ENCODE results near the gene NELFCD. TPM values are rescaled to one million over a fixed set of nuclear protein-coding genes. Genes with fewer than 3 reads are reported as not detected.

Gene NELFCD
- total RNA-seq, 4 donors from 2014 or later, result 15.9 to 66.6 (median 41.3) TPM

DNA sequence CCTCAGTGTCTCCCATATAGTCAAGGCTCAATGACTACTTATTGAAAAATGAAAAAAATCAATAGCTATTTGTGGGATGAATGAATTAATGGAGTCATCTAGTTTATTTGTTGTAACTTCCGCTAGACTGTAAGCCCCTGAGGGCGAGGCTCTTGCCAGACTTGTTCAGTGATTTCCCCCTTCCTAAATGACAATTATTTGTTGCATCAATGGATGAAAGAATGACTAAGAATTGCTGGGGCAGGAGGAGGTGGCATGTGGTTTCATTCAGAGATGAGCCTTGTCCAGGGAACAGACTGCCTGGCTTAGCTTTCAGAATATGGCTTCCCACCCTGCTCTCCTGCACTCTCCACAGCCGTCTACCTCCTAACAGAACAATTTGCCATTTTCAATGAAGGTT, 62.6 kb downstream of the NELFCD start:
- intact Hi-C loops (cut with DNase I; ENCODE audit: low total_unique reads), result no loop called here
- Histone ChIP-seq H3K27ac (peak overlapping the region in 1 of 2 donors; percentile 3), H3K9me3 (no peaks in the 10 kb centered on the region), H3K27me3 (no peaks in the 10 kb centered on the region), H3K4me1 (no peaks in the 10 kb centered on the region), H3K36me3 (no peaks in the 10 kb centered on the region), H3K4me3 (no peak overlapping the region)
- DNase-seq, result no peak
- no peak for TF ChIP-seq POLR2A (IDR thresholded peaks at IDR 0.05)
- TF ChIP-seq, protein P1, sequence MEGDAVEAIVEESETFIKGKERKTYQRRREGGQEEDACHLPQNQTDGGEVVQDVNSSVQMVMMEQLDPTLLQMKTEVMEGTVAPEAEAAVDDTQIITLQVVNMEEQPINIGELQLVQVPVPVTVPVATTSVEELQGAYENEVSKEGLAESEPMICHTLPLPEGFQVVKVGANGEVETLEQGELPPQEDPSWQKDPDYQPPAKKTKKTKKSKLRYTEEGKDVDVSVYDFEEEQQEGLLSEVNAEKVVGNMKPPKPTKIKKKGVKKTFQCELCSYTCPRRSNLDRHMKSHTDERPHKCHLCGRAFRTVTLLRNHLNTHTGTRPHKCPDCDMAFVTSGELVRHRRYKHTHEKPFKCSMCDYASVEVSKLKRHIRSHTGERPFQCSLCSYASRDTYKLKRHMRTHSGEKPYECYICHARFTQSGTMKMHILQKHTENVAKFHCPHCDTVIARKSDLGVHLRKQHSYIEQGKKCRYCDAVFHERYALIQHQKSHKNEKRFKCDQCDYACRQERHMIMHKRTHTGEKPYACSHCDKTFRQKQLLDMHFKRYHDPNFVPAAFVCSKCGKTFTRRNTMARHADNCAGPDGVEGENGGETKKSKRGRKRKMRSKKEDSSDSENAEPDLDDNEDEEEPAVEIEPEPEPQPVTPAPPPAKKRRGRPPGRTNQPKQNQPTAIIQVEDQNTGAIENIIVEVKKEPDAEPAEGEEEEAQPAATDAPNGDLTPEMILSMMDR (IDR thresholded peaks at IDR 0.05), result no peak

- no peak for DNase-seq
- H3K9me3 ChIP-seq, result no peaks in the 10 kb centered on the region
- no peak for TF ChIP-seq POLR2A (IDR thresholded peaks at IDR 0.05)
- TF ChIP-seq, protein P1 (IDR thresholded peaks at IDR 0.05), result no peak
- no peaks in the 10 kb centered on the region for H3K27me3 ChIP-seq
- H3K36me3 ChIP-seq, result no peaks in the 10 kb centered on the region
- H3K4me1 ChIP-seq, result no peaks in the 10 kb centered on the region
- H3K4me3 ChIP-seq, result no peak overlapping the region
- no peak overlapping the region for H3K27ac ChIP-seq
- intact Hi-C loops (cut with DNase I; ENCODE audit: low total_unique reads), result no loop called here
Measured at GRCh38 chr20:59044295-59044694, 63.2 kb downstream of the NELFCD start.

Other genes starting within 250 kb of the NELFCD start
- 1 to 10 TPM in 2 of 4 donors, under 1 TPM in 1, not detected in 1; 0.77 to 3.4 (median 1.2) TPM for gene GNAS-AS1, start 130.4 kb upstream of the NELFCD start, total RNA-seq
- 100 to 1,000 TPM; 281 to 822 (median 446) TPM for gene GNAS, start 128.5 kb upstream of the NELFCD start, total RNA-seq
- 100 to 1,000 TPM in 2 of 4 donors, 10 to 100 TPM in 2; 68.7 to 160 (median 109) TPM for gene CTSZ, start 26.0 kb downstream of the NELFCD start, total RNA-seq
- under 1 TPM in 2 of 4 donors, not detected in 2; 0.26 to 0.48 TPM for gene TUBB1, start 38.2 kb downstream of the NELFCD start, total RNA-seq
- 10 to 100 TPM in 2 of 4 donors, 1 to 10 TPM in 2; 5.6 to 42.4 (median 21.1) TPM for gene ATP5F1E, start 51.1 kb downstream of the NELFCD start, total RNA-seq
- gene PRELID3B, start 61.5 kb downstream of the NELFCD start, total RNA-seq, result 10 to 100 TPM; 13.3 to 44.3 (median 31.9) TPM
- gene ZNF831, start 182.6 kb downstream of the NELFCD start, total RNA-seq, result 1 to 10 TPM in 1 of 4 donors, under 1 TPM in 3; 0.21 to 3.1 (median 0.43) TPM